Smooth muscle cell (in vitro differentiated cells): ENCODE measurements around the gene NRL. TPM values are rescaled to one million over a fixed set of nuclear protein-coding genes. Genes with fewer than 3 reads are reported as not detected.

Source experiments
- DNase-seq: peaks from one replicate; lab custom pipeline; 2025; ENCODE audit not compliant: unreplicated experiment; lab: John Stamatoyannopoulos, UW
- H2AFZ ChIP-seq: fragments of 200-600 bp; sonication (generic); 2 replicates; pipeline ENCODE4 v1.6.0; 2016; ENCODE audit warnings: antibody characterized with exemption, low read depth, mild to moderate bottlenecking
- H3F3A ChIP-seq: fragments of 200-600 bp; sonication (generic); 2 replicates; pipeline ENCODE4 v1.6.0; 2017; ENCODE audit warnings: antibody characterized with exemption, low read depth
- H3K27ac ChIP-seq: fragments of 200-600 bp; sonication (generic); 2 replicates; pipeline ENCODE4 v1.5.1; 2016; ENCODE audit warnings: low read depth, mild to moderate bottlenecking
- H3K27me3 ChIP-seq: fragments of 200-600 bp; sonication (generic); 2 replicates; pipeline ENCODE4 v1.6.1; 2016; ENCODE audit warnings: low read depth, mild to moderate bottlenecking
- H3K36me3 ChIP-seq: fragments of 200-600 bp; sonication (generic); 2 replicates; pipeline ENCODE4 v1.5.1; 2016; ENCODE audit warnings: low read depth
- H3K4me1 ChIP-seq: fragments of 200-600 bp; sonication (generic); 2 replicates; pipeline ENCODE4 v1.5.1; 2016; ENCODE audit warnings: low read depth
- H3K4me2 ChIP-seq: fragments of 200-600 bp; sonication (generic); 2 replicates; pipeline ENCODE4 v1.6.0; 2016; ENCODE audit warnings: mild to moderate bottlenecking
- H3K4me3 ChIP-seq: fragments of 200-600 bp; sonication (generic); 2 replicates; pipeline ENCODE4 v1.5.1; 2016; ENCODE audit warnings: mild to moderate bottlenecking
- H3K79me2 ChIP-seq: fragments of 200-600 bp; sonication (generic); 2 replicates; pipeline ENCODE4 v1.6.0; 2016; ENCODE audit warnings: low read depth, mild to moderate bottlenecking
- H3K9ac ChIP-seq: fragments of 200-600 bp; sonication (generic); 2 replicates; pipeline ENCODE4 v1.6.0; 2016; ENCODE audit warnings: low read depth
- H3K9me3 ChIP-seq: fragments of 200-600 bp; sonication (generic); replicated peaks from 2 replicates; pipeline ENCODE4 v1.5.1; 2016; ENCODE audit warnings: low read depth
- H4K20me1 ChIP-seq: fragments of 200-600 bp; sonication (generic); 2 replicates; pipeline ENCODE4 v1.6.0; 2016; ENCODE audit warnings: low read depth
- WGBS: methylation state at CpG from one replicate; pipeline ENCODE4 v1.1.7; 2016; ENCODE audit warnings: low lambda C conversion rate; 5-methylcytosine and 5-hydroxymethylcytosine counted together
- polyA plus RNA-seq: library from polyadenylated mRNA; unstranded; fragments of >200 nt; fragmentation: Nextera tagmentation; extraction: Ambion mirVana; gene quantifications from 2 replicates; pipeline ENCODE4 v1.2.1, GENCODE V29; 2016
- total RNA-seq: library from RNA; depleted of rRNA; stranded (reverse); fragments of >200 nt; gene quantifications from 2 replicates; pipeline ENCODE4 v1.2.3, GENCODE V29; 2014
- TF ChIP-seq, protein P1 (sequence below): fragments of 200-600 bp; sonication (generic); IDR thresholded peaks from 2 replicates; pipeline ENCODE4 v1.5.1; 2017; ENCODE audit warnings: borderline replicate concordance, mild to moderate bottlenecking, antibody characterized with exemption; ENCODE audit not compliant: insufficient read depth, poor library complexity, severe bottlenecking

Gene NRL
- total and polyA plus RNA-seq, 2 experiments from 2014 or later = 1.3 to 1.9 TPM

DNA sequence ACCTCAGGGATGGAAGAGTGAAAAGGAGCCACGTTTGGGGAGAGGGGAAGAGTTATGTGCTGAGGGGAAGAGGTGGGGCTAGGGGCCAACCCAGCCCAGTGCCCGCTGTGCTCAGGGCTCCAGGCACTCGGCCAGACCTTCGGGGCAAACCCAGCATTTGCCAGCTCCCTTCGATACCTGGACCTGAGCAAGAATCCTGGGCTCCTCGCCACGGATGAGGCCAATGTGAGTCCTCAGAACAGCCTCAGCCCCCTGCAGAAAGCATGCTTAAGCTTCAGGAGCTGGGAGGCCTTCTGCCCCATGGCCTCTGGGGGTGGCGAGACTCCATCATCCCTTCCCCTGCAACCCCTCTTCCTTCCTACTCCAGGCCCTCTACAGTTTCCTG, 58.0 kb downstream of the NRL start:
- H3K9ac ChIP-seq = no peak overlapping the region
- WGBS = 78% methylated on average over 8 of the region's 8 CpGs

DNA sequence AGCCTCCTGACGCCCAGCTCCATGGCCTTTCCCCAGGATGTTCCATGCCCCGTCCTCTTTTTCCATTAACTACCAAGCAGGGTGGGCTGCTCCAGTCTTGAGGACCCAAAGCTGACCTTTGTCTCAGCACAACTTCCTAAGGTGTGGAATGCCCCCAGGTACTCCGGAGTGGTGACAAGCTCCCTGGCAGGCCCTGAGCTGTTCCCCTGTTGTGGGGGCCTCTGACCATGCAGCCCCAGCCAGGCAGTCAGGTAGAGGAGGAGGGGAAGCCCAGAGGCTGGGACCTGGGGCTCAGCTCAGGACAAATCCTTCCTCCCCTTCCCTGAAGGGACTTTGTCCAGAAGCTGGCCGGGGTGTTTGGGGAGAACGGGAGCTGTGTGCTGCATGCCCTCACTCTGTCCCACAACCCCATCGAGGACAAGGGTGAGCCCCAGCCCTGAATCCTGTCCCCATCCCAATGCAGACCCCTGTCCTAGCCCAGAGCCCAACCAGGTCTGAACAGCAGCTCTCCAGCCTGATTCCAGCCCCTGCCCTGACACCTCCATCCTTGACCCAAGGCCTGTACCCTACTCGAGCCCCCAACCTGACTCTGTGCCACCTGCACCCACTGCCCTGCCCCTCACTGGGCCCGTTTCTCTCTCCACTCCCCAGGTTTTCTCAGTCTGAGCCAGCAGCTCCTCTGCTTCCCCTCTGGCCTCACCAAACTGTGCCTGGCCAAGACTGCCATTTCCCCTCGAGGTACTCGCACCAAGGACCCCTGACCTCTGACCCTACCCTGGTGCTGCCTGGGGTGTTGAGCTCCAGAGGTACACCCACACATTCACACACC, 58.6 kb downstream of the NRL start:
- Histone ChIP-seq H3K4me3 (no peak overlapping the region), H4K20me1 (no peaks in the 10 kb centered on the region), H3K36me3 (no peaks in the 10 kb centered on the region), H3K4me2 (no peak overlapping the region), H3K79me2 (no peaks in the 10 kb centered on the region), H3K9me3 (no peaks in the 10 kb centered on the region), H2AFZ (no peak overlapping the region), H3K27me3 (peaks cover 17% of the 10 kb centered on the region), H3K9ac (no peak overlapping the region), H3F3A (no peaks in the 10 kb centered on the region), H3K4me1 (no peaks in the 10 kb centered on the region), H3K27ac (no peak overlapping the region)
- no peak for DNase-seq
- TF ChIP-seq, protein P1, sequence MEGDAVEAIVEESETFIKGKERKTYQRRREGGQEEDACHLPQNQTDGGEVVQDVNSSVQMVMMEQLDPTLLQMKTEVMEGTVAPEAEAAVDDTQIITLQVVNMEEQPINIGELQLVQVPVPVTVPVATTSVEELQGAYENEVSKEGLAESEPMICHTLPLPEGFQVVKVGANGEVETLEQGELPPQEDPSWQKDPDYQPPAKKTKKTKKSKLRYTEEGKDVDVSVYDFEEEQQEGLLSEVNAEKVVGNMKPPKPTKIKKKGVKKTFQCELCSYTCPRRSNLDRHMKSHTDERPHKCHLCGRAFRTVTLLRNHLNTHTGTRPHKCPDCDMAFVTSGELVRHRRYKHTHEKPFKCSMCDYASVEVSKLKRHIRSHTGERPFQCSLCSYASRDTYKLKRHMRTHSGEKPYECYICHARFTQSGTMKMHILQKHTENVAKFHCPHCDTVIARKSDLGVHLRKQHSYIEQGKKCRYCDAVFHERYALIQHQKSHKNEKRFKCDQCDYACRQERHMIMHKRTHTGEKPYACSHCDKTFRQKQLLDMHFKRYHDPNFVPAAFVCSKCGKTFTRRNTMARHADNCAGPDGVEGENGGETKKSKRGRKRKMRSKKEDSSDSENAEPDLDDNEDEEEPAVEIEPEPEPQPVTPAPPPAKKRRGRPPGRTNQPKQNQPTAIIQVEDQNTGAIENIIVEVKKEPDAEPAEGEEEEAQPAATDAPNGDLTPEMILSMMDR = no peak
- WGBS = 88% methylated on average over 9 of the region's 10 CpGs

More for the DNA sequence above, 58.0 kb downstream of the NRL start:
- Histone ChIP-seq H3K27me3 (peaks cover 17% of the 10 kb centered on the region), H3K4me3 (no peak overlapping the region), H2AFZ (no peak overlapping the region), H3K4me2 (no peak overlapping the region), H3K36me3 (no peaks in the 10 kb centered on the region), H3F3A (no peaks in the 10 kb centered on the region), H4K20me1 (no peaks in the 10 kb centered on the region), H3K27ac (no peak overlapping the region), H3K9me3 (no peaks in the 10 kb centered on the region), H3K79me2 (no peaks in the 10 kb centered on the region), H3K4me1 (no peaks in the 10 kb centered on the region)
- TF ChIP-seq, protein P1 = no peak
- DNase-seq = no peak

DNA sequence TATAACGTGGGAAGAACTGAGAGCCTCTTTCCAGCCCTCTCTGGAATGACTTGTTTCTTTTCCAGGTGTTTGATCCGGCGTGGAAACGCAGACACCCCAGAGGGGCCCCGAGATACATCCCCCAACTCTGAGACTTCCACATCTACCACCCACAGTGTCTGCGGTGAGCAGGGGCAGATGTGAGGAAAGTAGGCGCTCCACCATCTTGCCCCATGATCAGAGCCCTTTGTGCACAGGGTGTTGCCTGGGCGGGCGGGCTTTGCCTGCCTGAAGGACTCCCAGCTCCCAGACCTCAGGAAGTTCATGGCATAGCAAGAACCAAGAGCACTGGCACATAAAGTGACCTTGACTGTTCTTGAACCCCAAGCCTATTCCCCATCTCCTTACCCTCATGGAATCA, 60.1 kb downstream of the NRL start:
- Histone ChIP-seq H3K27me3 (peaks cover 21% of the 10 kb centered on the region), H3K79me2 (no peaks in the 10 kb centered on the region), H2AFZ (no peak overlapping the region), H3K4me2 (no peak overlapping the region), H3K9ac (no peak overlapping the region), H3K36me3 (no peaks in the 10 kb centered on the region), H3K27ac (no peak overlapping the region), H3F3A (no peaks in the 10 kb centered on the region), H3K4me3 (no peak overlapping the region), H4K20me1 (no peaks in the 10 kb centered on the region), H3K4me1 (no peaks in the 10 kb centered on the region), H3K9me3 (no peaks in the 10 kb centered on the region)
- TF ChIP-seq, protein P1 = no peak
- DNase-seq = no peak
- WGBS = 89% methylated on average over 9 of the region's 9 CpGs

DNA sequence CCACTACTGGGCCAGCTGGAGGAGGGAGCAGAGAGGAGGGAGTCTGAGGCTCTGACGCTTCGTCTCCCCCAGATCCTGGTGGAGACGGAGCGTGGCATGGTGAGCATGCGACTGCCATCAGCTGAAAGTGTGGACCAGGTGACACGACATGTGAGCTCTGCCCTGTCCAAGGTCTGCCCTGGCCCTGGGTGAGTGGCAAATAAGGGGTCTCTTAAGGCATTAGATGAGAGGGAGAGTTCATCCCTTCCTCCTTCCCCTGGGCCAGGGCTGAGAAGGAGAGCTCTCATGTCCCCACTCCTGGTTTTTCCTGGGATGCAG, 60.5 kb downstream of the NRL start:
- no peaks in the 10 kb centered on the region for H3K36me3 ChIP-seq
- no peak overlapping the region for H3K4me3 ChIP-seq
- no peak overlapping the region for H3K9ac ChIP-seq
- H2AFZ ChIP-seq = no peak overlapping the region
- H3F3A ChIP-seq = no peaks in the 10 kb centered on the region
- H3K79me2 ChIP-seq = no peaks in the 10 kb centered on the region
- no peak for DNase-seq
- no peak overlapping the region for H3K4me2 ChIP-seq
- WGBS = 73% methylated on average over 6 of the region's 6 CpGs
- H3K27me3 ChIP-seq = peaks cover 21% of the 10 kb centered on the region
- H3K4me1 ChIP-seq = no peaks in the 10 kb centered on the region
- no peaks in the 10 kb centered on the region for H4K20me1 ChIP-seq
- H3K27ac ChIP-seq = no peak overlapping the region
- no peaks in the 10 kb centered on the region for H3K9me3 ChIP-seq
- TF ChIP-seq, protein P1 = no peak
